Peyer's patch (tissue), 4 donors: Measurements from ENCODE around the gene PSD2.

Source experiments
- CTCF ChIP-seq, 6 experiments: fragments of 450-650 bp in 4 of 6; fragments of 200-600 bp in 2 of 6; sonication (generic) in 1 of 6; IDR thresholded peaks; one replicate each; pipeline ENCODE4 v1.5.1; 2017 to 2019; ENCODE audit warnings: antibody characterized with exemption in 6 of 6, mild to moderate bottlenecking in 3 of 6, moderate library complexity in 1 of 6
- POLR2A ChIP-seq, 2 donors: fragments of 450-650 bp; IDR thresholded peaks; one replicate each; pipeline ENCODE4 v1.5.1; 2017; ENCODE audit warnings: antibody characterized with exemption in 2 of 2, mild to moderate bottlenecking in 2 of 2, moderate library complexity in 2 of 2

- TF ChIP-seq CTCF (IDR thresholded peaks at IDR 0.05) (no peak), POLR2A (IDR thresholded peaks at IDR 0.05) (no peak)
These were observed 18.6 kb downstream of the PSD2 start for GRCh38 chr5:139814191-139814601.
